CD4-positive, alpha-beta memory T cell (primary cell): ENCODE data around the gene CNTN1. TPM values are rescaled to one million over a fixed set of nuclear protein-coding genes. Genes with fewer than 3 reads are reported as not detected.
"Not testable (repeated sequence)": the region's sequence is repeated elsewhere in the genome, so short reads cannot be mapped to it uniquely, and the experiment has no call there.

ENCODE experiments used
- CTCF ChIA-PET: fragments of 350-600 bp; sonication (Branson Sonifier 250); formaldehyde crosslinking; loops from one replicate; lab custom pipeline; 2021; ENCODE audit warnings: inconsistent platforms; ENCODE audit not compliant: partially characterized antibody; lab: Charles Lee
- POLR2A ChIA-PET: fragments of 350-600 bp; sonication (Branson Sonifier 250); formaldehyde crosslinking; loops from one replicate; lab custom pipeline; 2021; ENCODE audit not compliant: partially characterized antibody; lab: Charles Lee
- DNase-seq, 5 donors: peaks; one replicate each; pipeline versions ENCODE4 v3.0.0 to v3.0.0-alpha.2; 2020 to 2022; ENCODE audit warnings: mixed read lengths in 1 of 5
- H3K27ac ChIP-seq: one replicate; pipeline ENCODE4 v1.7.0; 2013; ENCODE audit warnings: low read depth, low read length
- H3K27me3 ChIP-seq: 2 replicates; pipeline ENCODE4 v1.7.0; 2013; ENCODE audit warnings: mild to moderate bottlenecking, low read length, moderate library complexity; ENCODE audit not compliant: insufficient read depth
- H3K36me3 ChIP-seq: 2 replicates; pipeline ENCODE4 v1.7.0; 2013; ENCODE audit warnings: mild to moderate bottlenecking, low read length, moderate library complexity; ENCODE audit not compliant: insufficient read depth
- H3K4me1 ChIP-seq: 2 replicates; pipeline ENCODE4 v1.7.0; 2013; ENCODE audit warnings: mild to moderate bottlenecking, low read length, moderate library complexity; ENCODE audit not compliant: insufficient read depth
- H3K4me3 ChIP-seq, 2 donors: one replicate each; pipeline ENCODE4 v1.7.0; 2013; ENCODE audit warnings: low read length in 2 of 2, mild to moderate bottlenecking in 1 of 2
- H3K9me3 ChIP-seq, 2 donors: one replicate each; pipeline ENCODE4 v1.7.0; 2013; ENCODE audit warnings: low read length in 2 of 2, control low read depth in 1 of 2; ENCODE audit not compliant: control insufficient read depth in 1 of 2
- H3K27ac Mint-ChIP-seq, 7 donors: one replicate each; pipeline ENCODE4 v1.8.0; 2020 to 2021; ENCODE audit warnings: mixed read lengths in 7 of 7, mild to moderate bottlenecking in 6 of 7, inconsistent platforms in 3 of 7, moderate library complexity in 3 of 7
- H3K27me3 Mint-ChIP-seq, 2 donors: one replicate each; pipeline ENCODE4 v1.8.0; 2020 to 2021; ENCODE audit warnings: mixed read lengths in 2 of 2
- H3K36me3 Mint-ChIP-seq, 2 donors: one replicate each; pipeline ENCODE4 v1.8.0; 2020 to 2021; ENCODE audit warnings: mixed read lengths in 2 of 2, inconsistent platforms in 1 of 2, mild to moderate bottlenecking in 1 of 2
- H3K4me1 Mint-ChIP-seq, 4 donors: one replicate each; pipeline ENCODE4 v1.8.0; 2020 to 2021; ENCODE audit warnings: mixed read lengths in 4 of 4, mild to moderate bottlenecking in 1 of 4
- H3K4me3 Mint-ChIP-seq, 8 donors: one replicate each; pipeline ENCODE4 v1.8.0; 2020 to 2021; ENCODE audit warnings: mixed read lengths in 8 of 8, mild to moderate bottlenecking in 7 of 8, moderate library complexity in 6 of 8, inconsistent platforms in 3 of 8
- H3K9me3 Mint-ChIP-seq, 8 donors: one replicate each; pipeline ENCODE4 v1.8.0; 2020 to 2021; ENCODE audit warnings: mixed read lengths in 8 of 8, mild to moderate bottlenecking in 5 of 8, inconsistent platforms in 3 of 8, moderate library complexity in 1 of 8
- intact Hi-C: fragments of 100-400 bp; cut with micrococcal nuclease; formaldehyde crosslinking; loops from one replicate; pipeline ENCODE4 v1.15.1; 2023
- polyA plus RNA-seq, 2 donors: library from polyadenylated mRNA; unstranded; fragments of 300-500 nt; fragmentation: Illumina TruSeq; gene quantifications; one replicate each; pipeline ENCODE4 v1.2.3, GENCODE V29; 2021
- total RNA-seq, 2 experiments: library from RNA; stranded (reverse); gene quantifications; one replicate each; pipeline ENCODE4 v1.2.3, GENCODE V29; 2021

CNTN1 gene
- total and polyA plus RNA-seq, 4 experiments from 2014 or later = not detected

- Mint-ChIP-seq H3K36me3 (no peaks in the 10 kb centered on the region), H3K27ac (no peak overlapping the region), H3K9me3 (peaks cover 0 to 2% (median 0%) of the 10 kb centered on the region in 8 donors), H3K4me1 (no peaks in the 10 kb centered on the region), H3K27me3 (no peaks in the 10 kb centered on the region), H3K4me3 (no peak overlapping the region)
- Histone ChIP-seq H3K36me3 (no peaks in the 10 kb centered on the region), H3K4me3 (no peak overlapping the region), H3K27me3 (no peaks in the 10 kb centered on the region), H3K4me1 (no peaks in the 10 kb centered on the region), H3K9me3 (no peaks in the 10 kb centered on the region), H3K27ac (no peak overlapping the region)
- ChIA-PET CTCF (no interaction called here), POLR2A (no interaction called here)
- intact Hi-C loops = no loop called here
- DNase-seq = no peak
Observed at GRCh38 chr12:41064411-41064810, 372.2 kb downstream of the CNTN1 start.

DNA sequence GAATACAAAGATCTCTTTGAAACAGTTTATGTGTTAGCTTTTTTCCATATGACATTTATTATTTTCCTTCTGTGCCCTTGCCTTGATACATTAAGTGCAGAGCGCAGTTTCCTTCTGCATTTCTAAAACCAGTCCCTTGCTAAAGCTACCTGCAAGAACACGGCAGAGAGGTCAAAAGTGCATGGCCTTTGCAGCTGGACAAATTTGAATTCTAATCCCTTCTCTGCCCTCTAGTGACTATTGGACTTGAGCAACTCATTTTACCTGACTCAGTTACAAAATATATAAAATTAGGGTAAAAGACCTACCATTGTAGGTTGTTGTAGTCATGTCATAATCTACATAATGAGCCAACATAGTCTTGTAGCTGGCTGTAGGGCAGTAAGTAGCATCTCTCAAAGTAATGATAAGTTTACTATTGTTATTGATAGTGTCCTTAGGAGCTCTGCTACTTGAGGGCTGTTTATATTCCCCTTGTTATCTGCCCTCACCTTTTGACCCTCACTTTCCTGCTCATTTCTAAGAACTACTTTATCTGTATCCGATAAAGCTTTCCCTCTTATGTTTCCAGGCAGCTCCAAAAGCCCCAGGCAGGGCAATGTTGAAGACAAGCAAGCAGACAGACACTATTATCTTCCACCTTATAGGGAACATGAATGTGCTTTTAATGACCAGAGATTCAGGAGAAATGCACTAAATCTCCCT is 375.9 kb downstream of the CNTN1 start:
- no peaks in the 10 kb centered on the region for H3K4me1 ChIP-seq
- CTCF ChIA-PET = no interaction called here
- H3K27ac Mint-ChIP-seq = no peak overlapping the region
- H3K27me3 ChIP-seq = no peaks in the 10 kb centered on the region
- H3K4me3 ChIP-seq = no peak overlapping the region
- no peaks in the 10 kb centered on the region for H3K36me3 Mint-ChIP-seq
- no peaks in the 10 kb centered on the region for H3K36me3 ChIP-seq
- peaks cover 0 to 2% (median 0%) of the 10 kb centered on the region in 8 donors for H3K9me3 Mint-ChIP-seq
- H3K27ac ChIP-seq = no peak overlapping the region
- no peak overlapping the region for H3K4me3 Mint-ChIP-seq
- POLR2A ChIA-PET = no interaction called here
- no peak for DNase-seq
- H3K27me3 Mint-ChIP-seq = no peaks in the 10 kb centered on the region
- no peaks in the 10 kb centered on the region for H3K9me3 ChIP-seq
- H3K4me1 Mint-ChIP-seq = no peaks in the 10 kb centered on the region
- intact Hi-C loops = no loop called here

DNA sequence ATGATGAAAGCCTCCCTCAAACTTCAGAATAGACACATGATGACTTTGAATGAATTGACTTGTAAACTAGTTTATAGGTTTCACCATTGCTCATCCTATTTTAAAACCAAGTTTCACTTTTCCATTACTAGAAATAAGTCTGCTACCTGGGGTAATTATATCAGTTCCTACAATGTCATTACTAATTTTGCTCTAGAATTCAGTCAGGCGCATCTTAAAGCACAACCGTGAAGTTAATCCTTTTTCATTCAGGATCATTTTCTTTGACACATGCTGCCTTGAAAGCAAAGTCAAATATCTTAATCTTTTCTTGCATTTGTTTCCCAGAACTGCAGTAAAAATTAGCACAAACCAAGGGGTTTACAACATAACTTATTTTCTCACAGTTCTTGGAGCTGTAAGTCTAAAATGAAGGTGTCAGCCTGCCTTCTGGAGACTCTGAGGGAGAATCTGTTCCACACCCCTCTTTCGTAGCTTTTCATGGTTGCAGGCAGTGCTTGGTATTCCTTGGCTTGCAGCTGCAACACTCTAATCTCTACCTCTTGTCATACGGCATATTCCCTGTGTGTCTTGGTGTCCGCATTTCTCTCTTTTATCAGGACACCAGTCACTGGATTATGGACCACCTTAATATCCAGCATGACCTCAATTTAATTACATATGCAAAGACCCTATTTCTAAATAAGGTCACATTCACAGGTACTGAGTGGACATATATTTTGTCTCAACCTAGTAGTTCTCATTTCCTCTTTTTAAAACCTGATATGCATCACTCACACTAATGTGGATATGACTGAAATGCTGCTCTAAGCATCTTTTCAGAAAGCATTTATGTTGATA is 381.6 kb downstream of the CNTN1 start:
- H3K36me3 Mint-ChIP-seq = no peaks in the 10 kb centered on the region
- peaks cover 0 to 5% (median 1%) of the 10 kb centered on the region in 8 donors for H3K9me3 Mint-ChIP-seq
- ChIA-PET CTCF (no interaction called here), POLR2A (no interaction called here)
- H3K27ac ChIP-seq = no peak overlapping the region
- no peak overlapping the region for H3K4me3 ChIP-seq
- no peak overlapping the region for H3K4me3 Mint-ChIP-seq
- H3K4me1 Mint-ChIP-seq = no peaks in the 10 kb centered on the region
- H3K27ac Mint-ChIP-seq = no peak overlapping the region
- intact Hi-C loops = no loop called here
- H3K27me3 ChIP-seq = no peaks in the 10 kb centered on the region
- no peaks in the 10 kb centered on the region for H3K4me1 ChIP-seq
- no peaks in the 10 kb centered on the region for H3K36me3 ChIP-seq
- no peaks in the 10 kb centered on the region for H3K27me3 Mint-ChIP-seq
- H3K9me3 ChIP-seq = no peaks in the 10 kb centered on the region
- DNase-seq = no peak

- peaks cover 0 to 7% (median 1%) of the 10 kb centered on the region in 8 donors for H3K9me3 Mint-ChIP-seq
- H3K4me1 Mint-ChIP-seq = no peaks in the 10 kb centered on the region
- Histone ChIP-seq H3K27ac (no peak overlapping the region), H3K9me3 (no peaks in the 10 kb centered on the region), H3K4me1 (no peaks in the 10 kb centered on the region), H3K27me3 (no peaks in the 10 kb centered on the region), H3K4me3 (no peak overlapping the region), H3K36me3 (no peaks in the 10 kb centered on the region)
- no peak overlapping the region for H3K27ac Mint-ChIP-seq
- H3K4me3 Mint-ChIP-seq = no peak overlapping the region
- DNase-seq = no peak
- no peaks in the 10 kb centered on the region for H3K27me3 Mint-ChIP-seq
- no peaks in the 10 kb centered on the region for H3K36me3 Mint-ChIP-seq
- ChIA-PET POLR2A (no interaction called here), CTCF (no interaction called here)
- intact Hi-C loops = no loop called here
Observed at GRCh38 chr12:41074473-41074769, 382.2 kb downstream of the CNTN1 start.

DNA sequence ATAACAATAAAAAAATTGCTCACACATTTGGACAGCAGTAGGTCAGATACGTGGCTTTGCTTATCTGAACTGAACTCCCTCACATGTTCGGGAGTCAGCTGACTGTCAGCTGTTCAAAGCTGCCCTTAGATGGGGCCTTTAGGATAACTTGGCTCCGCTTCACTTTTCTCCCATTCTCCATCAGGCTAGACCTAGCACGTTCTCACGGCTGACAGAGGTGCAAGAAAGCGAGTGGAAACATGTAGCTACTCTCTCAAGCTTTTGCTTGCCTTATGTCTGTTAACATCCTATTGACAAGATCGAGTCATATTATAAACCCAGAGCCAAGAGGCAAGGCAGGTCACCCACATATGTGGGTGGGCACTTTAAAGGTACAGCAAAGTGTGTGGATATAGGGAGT is 383.9 kb downstream of the CNTN1 start:
- Histone ChIP-seq H3K27me3 (no peaks in the 10 kb centered on the region), H3K4me1 (no peaks in the 10 kb centered on the region), H3K27ac (no peak overlapping the region), H3K4me3 (no peak overlapping the region), H3K36me3 (no peaks in the 10 kb centered on the region), H3K9me3 (no peaks in the 10 kb centered on the region)
- Mint-ChIP-seq H3K4me1 (no peaks in the 10 kb centered on the region), H3K27ac (no peak overlapping the region), H3K9me3 (peaks cover 2 to 23% (median 8%) of the 10 kb centered on the region in 8 donors), H3K4me3 (no peak overlapping the region), H3K36me3 (no peaks in the 10 kb centered on the region), H3K27me3 (no peaks in the 10 kb centered on the region)
- intact Hi-C loops = no loop called here
- ChIA-PET CTCF (no interaction called here), POLR2A (no interaction called here)
- no peak for DNase-seq

GRCh38 chr12:41081241-41081640 is 389.0 kb downstream of the CNTN1 start:
- H3K36me3 ChIP-seq, H3K4me3 Mint-ChIP-seq, H3K27ac ChIP-seq, H3K4me1 Mint-ChIP-seq, H3K4me1 ChIP-seq, H3K27ac Mint-ChIP-seq, DNase-seq, H3K36me3 Mint-ChIP-seq, H3K27me3 Mint-ChIP-seq, CTCF ChIA-PET, H3K9me3 ChIP-seq, POLR2A ChIA-PET, H3K27me3 ChIP-seq, H3K4me3 ChIP-seq: not testable (repeated sequence)
- H3K9me3 Mint-ChIP-seq = peaks cover 0 to 20% (median 8%) of the 10 kb centered on the region in 8 donors
- intact Hi-C loops = loop anchor here (5.0 kb wide), 1 partner anchor 61 kb away; no protein-coding TSS in a partner anchor

- no peaks in the 10 kb centered on the region for H3K36me3 ChIP-seq
Observed at GRCh38 chr12:41089438-41089837, 397.2 kb downstream of the CNTN1 start.

More at GRCh38 chr12:41089438-41089837, 397.2 kb downstream of the CNTN1 start:
- H3K4me1 ChIP-seq = no peaks in the 10 kb centered on the region
- H3K9me3 ChIP-seq = no peaks in the 10 kb centered on the region
- Mint-ChIP-seq H3K36me3 (no peaks in the 10 kb centered on the region), H3K4me1 (no peaks in the 10 kb centered on the region), H3K27me3 (no peaks in the 10 kb centered on the region), H3K27ac (no peak overlapping the region), H3K4me3 (no peak overlapping the region), H3K9me3 (peaks cover 0 to 11% (median 7%) of the 10 kb centered on the region in 8 donors)
- ChIA-PET POLR2A (no interaction called here), CTCF (no interaction called here)
- H3K27ac ChIP-seq = no peak overlapping the region
- intact Hi-C loops = no loop called here
- no peaks in the 10 kb centered on the region for H3K27me3 ChIP-seq
- DNase-seq = no peak
- H3K4me3 ChIP-seq = no peak overlapping the region
